ENCODE measurements around the gene COL18A1. TPM values are rescaled to one million over a fixed set of nuclear protein-coding genes. Genes with fewer than 3 reads are reported as not detected.

Gene COL18A1
- total and polyA plus RNA-seq, 2 donors (not counting 1 experiment from before 2014, with no cell fraction given), result 15.6 to 24.7 TPM

DNA sequence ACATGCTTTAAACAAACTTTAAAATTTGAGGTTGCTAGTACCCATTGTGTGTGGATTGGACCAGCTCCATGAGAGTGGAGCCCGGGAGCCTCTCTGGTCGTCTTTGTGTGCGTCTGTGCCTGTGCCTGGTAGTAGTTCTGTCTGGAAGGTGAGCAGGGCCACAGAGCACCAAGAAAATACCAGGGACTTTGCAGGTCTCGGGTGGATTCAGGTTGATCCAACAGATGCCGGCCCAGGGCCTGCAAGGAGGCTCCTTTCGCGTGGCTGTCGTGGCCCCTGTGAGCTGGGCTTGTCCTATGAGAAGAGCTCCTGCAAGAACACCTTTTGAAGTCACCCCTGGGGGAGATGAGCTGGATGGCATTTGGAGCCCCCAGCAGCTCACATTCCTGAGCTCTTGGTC, 28.3 kb downstream of the COL18A1 start:
- CTCF ChIA-PET, result no interaction called here

DNA sequence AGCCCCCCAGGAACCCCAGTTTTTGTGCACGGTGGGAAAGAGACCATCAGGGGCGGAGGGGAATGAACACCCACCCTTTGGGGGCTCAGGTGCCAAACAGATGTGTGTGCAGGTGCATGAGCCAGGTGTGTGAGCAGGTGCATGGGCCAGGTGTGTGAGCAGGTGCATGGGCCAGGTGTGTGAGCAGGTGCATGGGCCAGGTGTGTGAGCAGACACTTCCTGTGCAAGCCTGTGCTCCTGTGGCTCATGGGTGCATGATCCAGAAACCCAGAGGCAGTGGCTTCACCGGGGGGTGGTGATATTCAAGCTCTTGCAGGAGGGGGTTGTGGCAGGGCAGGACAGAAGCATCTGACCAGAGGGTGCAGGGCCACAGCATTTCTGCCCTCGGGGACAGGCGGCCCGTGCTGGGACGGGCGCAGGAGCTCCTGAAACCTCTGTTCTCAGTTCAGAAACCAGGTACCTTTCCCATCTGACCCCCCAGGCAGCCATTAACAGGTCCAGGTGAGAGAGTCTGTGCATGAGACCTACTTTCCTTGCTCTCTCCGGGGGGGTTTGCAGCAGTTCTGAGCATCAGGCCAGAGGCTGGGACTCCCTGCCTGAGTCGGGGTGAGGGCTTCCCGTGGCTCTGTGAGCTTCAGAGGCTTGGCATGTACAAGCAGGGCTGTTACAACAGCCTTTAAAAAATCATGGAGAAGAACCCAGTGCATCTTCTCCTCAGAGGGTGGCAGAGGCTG, 29.1 kb downstream of the COL18A1 start:
- H3K27me3 Mint-ChIP-seq, result peaks cover 22% of the 10 kb centered on the region
- H3K4me1 Mint-ChIP-seq, result no peaks in the 10 kb centered on the region
- ChIA-PET POLR2A (no interaction called here), CTCF (no interaction called here)
- Histone ChIP-seq H3K4me2 (replicated peaks; ENCODE audit: low read depth, low read length, poor library complexity, severe bottlenecking) (no peak overlapping the region), H3K36me3 (replicated peaks in 1 of 2; ENCODE audit: control extremely low read depth in 1 of 2, control insufficient read depth in 1 of 2, extremely low read depth in 1 of 2, insufficient read depth in 2 of 2, low read length in 1 of 2) (no peaks in the 10 kb centered on the region), H3K79me2 (ENCODE audit: control insufficient read depth, insufficient read depth, low read length) (no peaks in the 10 kb centered on the region), H3K27me3 (replicated peaks in 1 of 4; ENCODE audit: control extremely low read depth in 1 of 4, control insufficient read depth in 3 of 4, insufficient read depth in 4 of 4, low read length in 3 of 4) (peaks cover 0 to 24% (median 2%) of the 10 kb centered on the region in 4 experiments), H3K9ac (ENCODE audit: low read length) (no peak overlapping the region), H2AFZ (ENCODE audit: insufficient read depth, low read depth, low read length, poor library complexity, severe bottlenecking) (no peak overlapping the region), H3K4me3 (ENCODE audit: control extremely low read depth in 1 of 5, extremely low read depth in 1 of 5, insufficient read depth in 1 of 5, low read depth in 2 of 5, low read length in 4 of 5) (no peak overlapping the region), H3K9me3 (ENCODE audit: control extremely low read depth in 1 of 3, control insufficient read depth in 2 of 3, insufficient read depth in 1 of 3, low read length in 2 of 3) (peaks cover 0 to 19% (median 0%) of the 10 kb centered on the region in 3 donors), H3K4me1 (ENCODE audit: control insufficient read depth in 2 of 2, insufficient read depth in 2 of 2, low read length in 2 of 2) (peaks cover 2 to 3% of the 10 kb centered on the region in 2 donors), H4K20me1 (ENCODE audit: control insufficient read depth, insufficient read depth, low read length, poor library complexity, severe bottlenecking) (no peaks in the 10 kb centered on the region), H3K27ac (ENCODE audit: low read length in 2 of 2) (no peak overlapping the region)
- TF ChIP-seq, protein P1, sequence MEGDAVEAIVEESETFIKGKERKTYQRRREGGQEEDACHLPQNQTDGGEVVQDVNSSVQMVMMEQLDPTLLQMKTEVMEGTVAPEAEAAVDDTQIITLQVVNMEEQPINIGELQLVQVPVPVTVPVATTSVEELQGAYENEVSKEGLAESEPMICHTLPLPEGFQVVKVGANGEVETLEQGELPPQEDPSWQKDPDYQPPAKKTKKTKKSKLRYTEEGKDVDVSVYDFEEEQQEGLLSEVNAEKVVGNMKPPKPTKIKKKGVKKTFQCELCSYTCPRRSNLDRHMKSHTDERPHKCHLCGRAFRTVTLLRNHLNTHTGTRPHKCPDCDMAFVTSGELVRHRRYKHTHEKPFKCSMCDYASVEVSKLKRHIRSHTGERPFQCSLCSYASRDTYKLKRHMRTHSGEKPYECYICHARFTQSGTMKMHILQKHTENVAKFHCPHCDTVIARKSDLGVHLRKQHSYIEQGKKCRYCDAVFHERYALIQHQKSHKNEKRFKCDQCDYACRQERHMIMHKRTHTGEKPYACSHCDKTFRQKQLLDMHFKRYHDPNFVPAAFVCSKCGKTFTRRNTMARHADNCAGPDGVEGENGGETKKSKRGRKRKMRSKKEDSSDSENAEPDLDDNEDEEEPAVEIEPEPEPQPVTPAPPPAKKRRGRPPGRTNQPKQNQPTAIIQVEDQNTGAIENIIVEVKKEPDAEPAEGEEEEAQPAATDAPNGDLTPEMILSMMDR (IDR thresholded peaks at IDR 0.05), result no peak
- TF ChIP-seq EZH2 (IDR thresholded peaks at IDR 0.05; ENCODE audit: borderline replicate concordance, insufficient read depth, low read depth, low read length, poor library complexity, severe bottlenecking), result no peak
- H3K4me3 Mint-ChIP-seq, result no peak overlapping the region
- DNase-seq, result no peak
- H3K9me3 Mint-ChIP-seq (ENCODE audit: insufficient read depth), result no peaks in the 10 kb centered on the region
- 90% methylated on average over 11 of the region's 11 CpGs for WGBS (ENCODE audit: insufficient coverage)
- H3K27ac Mint-ChIP-seq, result no peak overlapping the region
- intact Hi-C loops (cut with micrococcal nuclease), result no loop called here
- no peak for ATAC-seq (ENCODE audit: low read depth)

More for the DNA sequence above, 28.3 kb downstream of the COL18A1 start:
- no peak overlapping the region for H3K27ac Mint-ChIP-seq
- intact Hi-C loops (cut with micrococcal nuclease), result no loop called here
- ATAC-seq (ENCODE audit: low read depth) (no peak), DNase-seq (no peak)
- TF ChIP-seq EZH2 (IDR thresholded peaks at IDR 0.05; ENCODE audit: borderline replicate concordance, insufficient read depth, low read depth, low read length, poor library complexity, severe bottlenecking), result no peak
- TF ChIP-seq, protein P1 (IDR thresholded peaks at IDR 0.05), result no peak
- no peaks in the 10 kb centered on the region for H3K36me3 ChIP-seq (replicated peaks in 1 of 2; ENCODE audit: control extremely low read depth in 1 of 2, control insufficient read depth in 1 of 2, extremely low read depth in 1 of 2, insufficient read depth in 2 of 2, low read length in 1 of 2)
- no peak overlapping the region for H3K4me2 ChIP-seq (replicated peaks; ENCODE audit: low read depth, low read length, poor library complexity, severe bottlenecking)
- peaks cover 22% of the 10 kb centered on the region for H3K27me3 Mint-ChIP-seq
- H3K4me3 ChIP-seq (ENCODE audit: control extremely low read depth in 1 of 5, extremely low read depth in 1 of 5, insufficient read depth in 1 of 5, low read depth in 2 of 5, low read length in 4 of 5), result no peak overlapping the region
- no peak overlapping the region for H3K4me3 Mint-ChIP-seq
- H3K27ac ChIP-seq (ENCODE audit: low read length in 2 of 2), result no peak overlapping the region
- no peak overlapping the region for H3K9ac ChIP-seq (ENCODE audit: low read length)
- H2AFZ ChIP-seq (ENCODE audit: insufficient read depth, low read depth, low read length, poor library complexity, severe bottlenecking), result no peak overlapping the region
- no peaks in the 10 kb centered on the region for H3K4me1 ChIP-seq (ENCODE audit: control insufficient read depth in 2 of 2, insufficient read depth in 2 of 2, low read length in 2 of 2)
- no peaks in the 10 kb centered on the region for H3K79me2 ChIP-seq (ENCODE audit: control insufficient read depth, insufficient read depth, low read length)
- H3K4me1 Mint-ChIP-seq, result no peaks in the 10 kb centered on the region
- POLR2A ChIA-PET, result no interaction called here
- WGBS (ENCODE audit: insufficient coverage), result 90% methylated on average over 8 of the region's 8 CpGs
- no peaks in the 10 kb centered on the region for H3K9me3 Mint-ChIP-seq (ENCODE audit: insufficient read depth)
- peaks cover 0 to 17% (median 2%) of the 10 kb centered on the region in 4 experiments for H3K27me3 ChIP-seq (replicated peaks in 1 of 4; ENCODE audit: control extremely low read depth in 1 of 4, control insufficient read depth in 3 of 4, insufficient read depth in 4 of 4, low read length in 3 of 4)
- H3K9me3 ChIP-seq (ENCODE audit: control extremely low read depth in 1 of 3, control insufficient read depth in 2 of 3, insufficient read depth in 1 of 3, low read length in 2 of 3), result peaks cover 0 to 14% (median 0%) of the 10 kb centered on the region in 3 donors
- no peaks in the 10 kb centered on the region for H4K20me1 ChIP-seq (ENCODE audit: control insufficient read depth, insufficient read depth, low read length, poor library complexity, severe bottlenecking)
